Natural killer cell (primary cell): ENCODE results near the gene NHLRC4. TPM values are rescaled to one million over a fixed set of nuclear protein-coding genes. Genes with fewer than 3 reads are reported as not detected.

ENCODE experiments used
- ATAC-seq, 3 donors: fragments of 150-1000 bp in 2 of 3; fragments of 200-7000 bp in 1 of 3; cut with Tn5 transposase; 1 replicate in 1 of 3; 2 replicates in 2 of 3; pipeline ENCODE4 v1.10.0; 2021; ENCODE audit warnings: mild to moderate bottlenecking in 2 of 3, moderate library complexity in 2 of 3
- DNase-seq, 2 donors: peaks; one replicate each; pipeline versions ENCODE4 v3.0.0 to v3.0.0-alpha.2; 2013 to 2021; ENCODE audit warnings: mixed read lengths in 1 of 2
- H3K27ac ChIP-seq: one replicate; pipeline ENCODE4 v1.5.1; 2013; ENCODE audit warnings: mild to moderate bottlenecking, low read length
- H3K27me3 ChIP-seq: one replicate; pipeline ENCODE4 v1.6.1; 2013; ENCODE audit warnings: low read length; ENCODE audit not compliant: control insufficient read depth, insufficient read depth
- H3K36me3 ChIP-seq: one replicate; pipeline ENCODE4 v1.6.1; 2013; ENCODE audit warnings: low read length; ENCODE audit not compliant: control insufficient read depth, insufficient read depth
- H3K4me1 ChIP-seq: one replicate; pipeline ENCODE4 v1.6.1; 2013; ENCODE audit warnings: low read length; ENCODE audit not compliant: control insufficient read depth, insufficient read depth
- H3K4me3 ChIP-seq: one replicate; pipeline ENCODE4 v1.5.1; 2013; ENCODE audit warnings: low read length
- H3K9me3 ChIP-seq: one replicate; pipeline ENCODE4 v1.6.1; 2013; ENCODE audit warnings: low read length; ENCODE audit not compliant: control insufficient read depth, insufficient read depth
- H3K27ac Mint-ChIP-seq, 2 donors: one replicate each; pipeline ENCODE4 v1.8.0; 2022; ENCODE audit warnings: mild to moderate bottlenecking in 2 of 2, mixed read lengths in 2 of 2, moderate library complexity in 1 of 2
- H3K27me3 Mint-ChIP-seq, 2 donors: one replicate each; pipeline ENCODE4 v1.8.0; 2022; ENCODE audit warnings: low read depth in 2 of 2, mixed read lengths in 2 of 2
- H3K36me3 Mint-ChIP-seq: one replicate; pipeline ENCODE4 v1.8.0; 2022; ENCODE audit warnings: mixed read lengths
- H3K4me1 Mint-ChIP-seq, 2 donors: one replicate each; pipeline ENCODE4 v1.8.0; 2022; ENCODE audit warnings: mixed read lengths in 2 of 2
- H3K4me3 Mint-ChIP-seq: one replicate; pipeline ENCODE4 v1.8.0; 2022; ENCODE audit warnings: mild to moderate bottlenecking, moderate library complexity, mixed read lengths
- H3K9me3 Mint-ChIP-seq, 2 donors: one replicate each; pipeline ENCODE4 v1.8.0; 2022; ENCODE audit warnings: mixed read lengths in 2 of 2
- WGBS: methylation state at CpG from one replicate; pipeline ENCODE4 v1.1.7; 2013; ENCODE audit warnings: missing lambda C conversion rate; ENCODE audit not compliant: insufficient coverage; 5-methylcytosine and 5-hydroxymethylcytosine counted together
- intact Hi-C: fragments of 100-400 bp; cut with micrococcal nuclease; formaldehyde crosslinking; loops from one replicate; pipeline ENCODE4 v1.14.2; 2022
- total RNA-seq, 4 donors: library from RNA; stranded (reverse); fragments of 120-200 nt in 1 of 4; gene quantifications; one replicate each; pipeline versions ENCODE4 v1.2.3 to v1.2.4, GENCODE V29; 2013 to 2022
- TF ChIP-seq, protein P1 (sequence below): fragments of 200-600 bp; IDR thresholded peaks from one replicate; pipeline ENCODE4 v1.8.0; 2022; ENCODE audit warnings: antibody characterized with exemption

Gene NHLRC4
- total RNA-seq, 3 donors from 2014 or later (not counting 1 experiment from before 2014, with no cell fraction given), result 0.28 to 0.75 (median 0.35) TPM

DNA sequence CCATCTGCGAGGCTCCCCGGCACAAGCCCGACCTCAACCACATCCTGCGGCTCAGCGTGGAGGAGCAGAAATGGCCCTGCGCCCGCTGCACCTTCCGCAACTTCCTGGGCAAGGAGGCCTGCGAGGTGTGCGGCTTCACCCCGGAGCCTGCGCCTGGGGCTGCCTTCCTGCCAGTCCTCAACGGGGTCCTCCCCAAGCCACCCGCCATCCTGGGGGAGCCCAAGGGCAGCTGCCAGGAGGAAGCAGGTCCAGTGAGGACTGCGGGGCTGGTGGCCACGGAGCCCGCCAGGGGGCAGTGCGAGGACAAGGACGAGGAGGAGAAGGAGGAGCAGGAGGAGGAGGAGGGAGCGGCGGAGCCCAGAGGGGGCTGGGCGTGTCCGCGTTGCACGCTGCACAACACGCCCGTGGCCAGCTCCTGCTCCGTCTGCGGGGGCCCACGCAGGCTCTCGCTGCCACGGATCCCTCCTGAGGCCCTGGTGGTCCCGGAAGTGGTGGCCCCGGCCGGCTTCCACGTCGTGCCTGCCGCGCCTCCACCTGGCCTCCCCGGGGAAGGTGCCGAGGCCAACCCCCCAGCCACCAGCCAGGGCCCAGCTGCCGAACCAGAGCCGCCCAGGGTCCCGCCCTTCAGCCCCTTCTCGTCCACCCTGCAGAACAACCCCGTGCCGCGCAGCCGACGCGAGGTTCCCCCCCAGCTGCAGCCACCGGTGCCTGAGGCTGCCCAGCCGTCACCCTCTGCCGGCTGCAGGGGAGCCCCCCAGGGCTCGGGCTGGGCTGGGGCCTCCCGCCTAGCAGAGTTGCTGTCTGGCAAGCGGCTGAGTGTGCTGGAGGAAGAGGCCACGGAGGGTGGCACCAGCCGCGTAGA lies 19.7 kb upstream of the NHLRC4 start:
- peak overlapping the region in 1 of 2 donors; percentile 14 for H3K27ac Mint-ChIP-seq
- Histone ChIP-seq H3K27me3 (no peaks in the 10 kb centered on the region), H3K4me3 (no peak overlapping the region), H3K4me1 (peaks cover 24% of the 10 kb centered on the region), H3K9me3 (no peaks in the 10 kb centered on the region), H3K27ac (peak overlapping the region; percentile 19), H3K36me3 (peaks cover 18% of the 10 kb centered on the region)
- intact Hi-C loops, result no loop called here
- ATAC-seq (peak; percentile 64 to 65 (median 64)), DNase-seq (peak in 1 of 2 donors; percentile 63)
- 74% methylated on average over 60 of the region's 60 CpGs for WGBS
- TF ChIP-seq, protein P1, sequence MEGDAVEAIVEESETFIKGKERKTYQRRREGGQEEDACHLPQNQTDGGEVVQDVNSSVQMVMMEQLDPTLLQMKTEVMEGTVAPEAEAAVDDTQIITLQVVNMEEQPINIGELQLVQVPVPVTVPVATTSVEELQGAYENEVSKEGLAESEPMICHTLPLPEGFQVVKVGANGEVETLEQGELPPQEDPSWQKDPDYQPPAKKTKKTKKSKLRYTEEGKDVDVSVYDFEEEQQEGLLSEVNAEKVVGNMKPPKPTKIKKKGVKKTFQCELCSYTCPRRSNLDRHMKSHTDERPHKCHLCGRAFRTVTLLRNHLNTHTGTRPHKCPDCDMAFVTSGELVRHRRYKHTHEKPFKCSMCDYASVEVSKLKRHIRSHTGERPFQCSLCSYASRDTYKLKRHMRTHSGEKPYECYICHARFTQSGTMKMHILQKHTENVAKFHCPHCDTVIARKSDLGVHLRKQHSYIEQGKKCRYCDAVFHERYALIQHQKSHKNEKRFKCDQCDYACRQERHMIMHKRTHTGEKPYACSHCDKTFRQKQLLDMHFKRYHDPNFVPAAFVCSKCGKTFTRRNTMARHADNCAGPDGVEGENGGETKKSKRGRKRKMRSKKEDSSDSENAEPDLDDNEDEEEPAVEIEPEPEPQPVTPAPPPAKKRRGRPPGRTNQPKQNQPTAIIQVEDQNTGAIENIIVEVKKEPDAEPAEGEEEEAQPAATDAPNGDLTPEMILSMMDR, result no peak
- peak overlapping the region; percentile 9 for H3K4me3 Mint-ChIP-seq
- H3K4me1 Mint-ChIP-seq, result peaks cover 4 to 17% of the 10 kb centered on the region in 2 donors
- no peaks in the 10 kb centered on the region for H3K36me3 Mint-ChIP-seq
- no peaks in the 10 kb centered on the region for H3K9me3 Mint-ChIP-seq
- H3K27me3 Mint-ChIP-seq, result no peaks in the 10 kb centered on the region

DNA sequence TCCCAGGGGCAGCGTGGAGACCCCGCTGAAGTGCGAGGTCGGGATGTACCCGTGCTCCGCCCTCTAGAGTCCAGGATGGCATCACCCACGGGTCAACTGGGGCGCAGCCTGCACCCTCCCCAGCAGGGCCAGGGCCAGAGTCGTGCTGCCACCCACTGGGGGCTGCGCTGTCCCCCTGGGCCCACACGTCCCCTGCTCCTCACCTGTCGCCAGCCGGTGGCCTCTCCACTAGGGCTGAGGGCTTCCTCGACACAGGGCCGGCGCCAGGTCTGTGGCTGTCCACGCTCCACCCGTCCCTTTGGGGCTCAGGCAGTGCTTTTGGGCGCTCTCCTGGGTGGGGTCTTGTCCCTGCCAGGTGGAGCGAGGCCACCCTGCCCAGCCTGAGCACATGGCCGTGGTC lies 18.2 kb upstream of the NHLRC4 start:
- Mint-ChIP-seq H3K9me3 (no peaks in the 10 kb centered on the region), H3K4me3 (no peak overlapping the region), H3K36me3 (no peaks in the 10 kb centered on the region), H3K27me3 (no peaks in the 10 kb centered on the region), H3K4me1 (peaks cover 0 to 9% of the 10 kb centered on the region in 2 donors), H3K27ac (no peak overlapping the region)
- ATAC-seq (no peak), DNase-seq (no peak)
- TF ChIP-seq, protein P1, result no peak
- intact Hi-C loops, result no loop called here
- no peak overlapping the region for H3K27ac ChIP-seq
- H3K36me3 ChIP-seq, result peaks cover 21% of the 10 kb centered on the region
- 95% methylated on average over 21 of the region's 21 CpGs for WGBS
- H3K9me3 ChIP-seq, result no peaks in the 10 kb centered on the region
- H3K4me3 ChIP-seq, result no peak overlapping the region
- no peaks in the 10 kb centered on the region for H3K27me3 ChIP-seq
- peaks cover 24% of the 10 kb centered on the region for H3K4me1 ChIP-seq

DNA sequence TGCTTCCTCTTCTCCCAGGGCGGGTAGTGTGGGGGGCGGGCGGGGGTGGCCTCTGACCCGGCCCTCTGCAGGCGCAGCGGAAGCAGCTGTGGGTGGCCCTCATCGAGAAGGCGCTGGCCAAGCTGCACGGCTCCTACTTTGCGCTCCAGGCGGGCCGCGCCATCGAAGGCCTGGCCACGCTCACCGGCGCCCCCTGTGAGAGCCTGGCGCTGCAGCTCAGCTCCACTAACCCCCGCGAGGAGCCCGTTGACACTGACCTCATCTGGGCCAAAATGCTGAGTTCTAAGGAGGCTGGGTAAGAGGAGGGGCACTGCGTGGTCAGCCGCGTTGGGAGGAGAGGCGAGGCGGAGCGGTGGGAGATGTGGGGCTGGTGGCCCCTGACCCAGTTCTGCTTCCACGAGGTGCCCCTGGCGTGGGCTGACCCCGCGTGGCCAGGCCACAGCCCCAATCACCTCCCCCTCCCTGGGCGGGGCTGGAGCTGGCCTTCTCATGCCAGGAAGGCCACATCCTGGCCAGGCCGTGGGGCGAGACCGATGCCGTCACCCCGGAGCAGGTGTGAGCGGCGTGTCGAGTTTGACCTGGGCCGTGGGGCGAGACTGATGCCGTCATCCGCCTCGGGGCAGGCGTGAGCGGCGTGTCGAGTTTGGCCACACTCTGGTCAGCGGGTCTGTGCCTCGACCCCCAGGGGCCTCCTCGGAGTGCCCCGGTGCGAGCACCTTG lies 17.1 kb upstream of the NHLRC4 start:
- Histone ChIP-seq H3K36me3 (peaks cover 19% of the 10 kb centered on the region), H3K9me3 (no peaks in the 10 kb centered on the region), H3K27ac (no peak overlapping the region), H3K4me3 (no peak overlapping the region), H3K4me1 (peaks cover 24% of the 10 kb centered on the region), H3K27me3 (no peaks in the 10 kb centered on the region)
- Mint-ChIP-seq H3K27ac (no peak overlapping the region), H3K27me3 (no peaks in the 10 kb centered on the region), H3K36me3 (no peaks in the 10 kb centered on the region), H3K9me3 (no peaks in the 10 kb centered on the region), H3K4me3 (no peak overlapping the region), H3K4me1 (peaks cover 0 to 9% of the 10 kb centered on the region in 2 donors)
- DNase-seq (no peak), ATAC-seq (peak in 1 of 3 donors; percentile 24)
- 92% methylated on average over 54 of the region's 54 CpGs for WGBS
- TF ChIP-seq, protein P1, result no peak
- intact Hi-C loops, result no loop called here
